ENCODE measurements around the gene MS4A4E. TPM values are rescaled to one million over a fixed set of nuclear protein-coding genes. Genes with fewer than 3 reads are reported as not detected.
"Not testable (repeated sequence)": the region's sequence is repeated elsewhere in the genome, so short reads cannot be mapped to it uniquely, and the experiment has no call there.

Gene MS4A4E
- total and polyA plus RNA-seq, 12 donors = 0.26 to 3.0 (median 0.82) TPM; not detected in 3

- Histone ChIP-seq H3K9me3 (peaks cover 0 to 4% (median 0%) of the 10 kb centered on the region in 11 donors), H3K27ac (no peak overlapping the region), H3K4me3 (no peak overlapping the region), H3K36me3 (no peaks in the 10 kb centered on the region), H3K27me3 (no peaks in the 10 kb centered on the region), H3K4me1 (no peaks in the 10 kb centered on the region)
- intact Hi-C loops (cut with DNase I) = no loop called here
- TF ChIP-seq CTCF (IDR thresholded peaks at IDR 0.05) = no peak
- DNase-seq (no peak), ATAC-seq (no peak)
- WGBS, 2 donors = 89 to 97% methylated on average over 1 of the region's 1 CpG
These were observed 36.3 kb downstream of the MS4A4E start for GRCh38 chr11:60206616-60207015.

GRCh38 chr11:60204922-60205321, 38.0 kb downstream of the MS4A4E start:
- intact Hi-C loops (cut with DNase I) = no loop called here
- Histone ChIP-seq H3K27ac (no peak overlapping the region), H3K36me3 (no peaks in the 10 kb centered on the region), H3K27me3 (no peaks in the 10 kb centered on the region), H3K4me3 (no peak overlapping the region), H3K4me1 (no peaks in the 10 kb centered on the region), H3K9me3 (peaks cover 0 to 4% (median 0%) of the 10 kb centered on the region in 11 donors)
- ATAC-seq (no peak), DNase-seq (no peak)
- WGBS, 2 donors = 83 to 87% methylated on average over 4 of the region's 4 CpGs
- TF ChIP-seq CTCF (IDR thresholded peaks at IDR 0.05) = no peak

- H3K4me3 ChIP-seq; H3K27ac ChIP-seq; intact Hi-C loops (cut with DNase I); H3K36me3 ChIP-seq; DNase-seq; ATAC-seq; H3K27me3 ChIP-seq; H3K4me1 ChIP-seq; H3K9me3 ChIP-seq: not testable (repeated sequence)
- WGBS, 2 donors = 95 to 96% methylated on average over 14 to 21 of the region's 26 CpGs
These were observed 41.6 kb downstream of the MS4A4E start for GRCh38 chr11:60201334-60201733.

GRCh38 chr11:60197442-60197841, 45.5 kb downstream of the MS4A4E start:
- Histone ChIP-seq H3K27me3 (no peaks in the 10 kb centered on the region), H3K4me1 (peaks cover 0 to 18% (median 0%) of the 10 kb centered on the region in 9 donors), H3K4me3 (no peak overlapping the region), H3K36me3 (no peaks in the 10 kb centered on the region), H3K9me3 (peaks cover 0 to 11% (median 0%) of the 10 kb centered on the region in 11 donors), H3K27ac (peak overlapping the region in 1 of 10 donors; percentile 82)
- ATAC-seq (no peak), DNase-seq (no peak)
- 87 to 95% methylated on average over 1 of the region's 1 CpG for WGBS, 2 donors
- TF ChIP-seq CTCF (IDR thresholded peaks at IDR 0.05) = no peak
- intact Hi-C loops (cut with DNase I) = loop anchor here in 4 of 10 donors (10.0 kb wide), 1 partner anchor 373 kb away; no protein-coding TSS in a partner anchor

- ATAC-seq = peak in 1 of 8 donors; percentile 41
- WGBS, 2 donors = 72 to 79% methylated on average over 4 of the region's 4 CpGs
- H3K4me3 ChIP-seq = no peak overlapping the region
- H3K4me1 ChIP-seq = peaks cover 0 to 18% (median 0%) of the 10 kb centered on the region in 9 donors
- peaks cover 0 to 10% (median 0%) of the 10 kb centered on the region in 11 donors for H3K9me3 ChIP-seq
- H3K27ac ChIP-seq = peak overlapping the region in 4 of 10 donors; percentile 43 to 82 (median 64)
- no peaks in the 10 kb centered on the region for H3K36me3 ChIP-seq
- no peak for TF ChIP-seq CTCF (IDR thresholded peaks at IDR 0.05)
- no peak for DNase-seq
- intact Hi-C loops (cut with DNase I) = loop anchor here in 4 of 10 donors (10.0 kb wide), 1 partner anchor 371 kb away; no protein-coding TSS in a partner anchor
- no peaks in the 10 kb centered on the region for H3K27me3 ChIP-seq
These were observed 47.0 kb downstream of the MS4A4E start for GRCh38 chr11:60195923-60196368.
